HepG2 (cell line): ENCODE data around the gene PPP2R2C.

Experiments used
- CBX5 ChIP-seq: sonication (generic); formaldehyde crosslinking; IDR thresholded peaks from 2 replicates; pipeline ENCODE4 v1.4.0; 2020; ENCODE audit warnings: missing genetic modification reagents, borderline replicate concordance
- CREB1 ChIP-seq, 2 experiments: fragments of 450-650 bp in 1 of 2; IDR thresholded peaks; 2 replicates each; pipeline ENCODE4 v1.6.1; 2016 to 2017; ENCODE audit warnings: control low read depth in 1 of 2, mild to moderate bottlenecking in 1 of 2, missing compliant biosample characterization in 1 of 2, missing genetic modification characterization in 1 of 2
- CREM ChIP-seq, 2 experiments: sonication (generic) in 1 of 2; formaldehyde crosslinking in 1 of 2; IDR thresholded peaks; 2 replicates each; pipeline versions ENCODE4 v1.4.0 to v1.6.1; 2016 to 2020; ENCODE audit warnings: antibody characterized with exemption in 1 of 2, mild to moderate bottlenecking in 1 of 2, missing genetic modification reagents in 1 of 2
- CTCF ChIP-seq: sonication (generic); formaldehyde crosslinking; IDR thresholded peaks from 2 replicates; pipeline ENCODE4 v1.5.0; 2020; ENCODE audit warnings: mild to moderate bottlenecking, missing genetic modification reagents, moderate library complexity
- EZH2 ChIP-seq: conservative IDR thresholded peaks from 2 replicates; pipeline ENCODE4 v1.6.1; 2012; ENCODE audit warnings: mild to moderate bottlenecking, low read depth, low read length, moderate library complexity
- HMGXB4 ChIP-seq, 2 experiments: sonication (generic) in 1 of 2; formaldehyde crosslinking in 1 of 2; IDR thresholded peaks; 2 replicates each; pipeline versions ENCODE4 v1.4.0 to v1.6.1; 2018 to 2020; ENCODE audit warnings: missing genetic modification reagents in 2 of 2, borderline replicate concordance in 1 of 2, low read depth in 1 of 2, mild to moderate bottlenecking in 1 of 2, missing biosample characterization in 1 of 2
- HNRNPH1 ChIP-seq: fragments of 200-400 bp; formaldehyde crosslinking; optimal IDR thresholded peaks from 2 replicates; pipeline ENCODE3; 2017; ENCODE audit warnings: mild to moderate bottlenecking, low read depth, low read length
- MAFG ChIP-seq: sonication (generic); formaldehyde crosslinking; IDR thresholded peaks from 2 replicates; pipeline ENCODE4 v1.5.1; 2020; ENCODE audit warnings: mild to moderate bottlenecking, missing genetic modification reagents
- PLSCR1 ChIP-seq: sonication (generic); formaldehyde crosslinking; IDR thresholded peaks from 2 replicates; pipeline ENCODE4 v1.5.0; 2020; ENCODE audit warnings: missing genetic modification reagents, mild to moderate bottlenecking, borderline replicate concordance
- POLR2AphosphoS5 ChIP-seq: IDR thresholded peaks from 2 replicates; pipeline ENCODE4 v1.6.1; 2012; ENCODE audit warnings: low read depth, low read length
- RBFOX2 ChIP-seq: fragments of 200-400 bp; formaldehyde crosslinking; IDR thresholded peaks from 2 replicates; pipeline ENCODE4 v1.6.1; 2017; ENCODE audit warnings: low read depth, mild to moderate bottlenecking, low read length
- ZBTB33 ChIP-seq: sonication (generic); formaldehyde crosslinking; IDR thresholded peaks from 2 replicates; pipeline ENCODE4 v1.4.0; 2020; ENCODE audit warnings: missing genetic modification reagents
- ZFY ChIP-seq: sonication (generic); formaldehyde crosslinking; IDR thresholded peaks from 2 replicates; pipeline ENCODE4 v1.4.0; 2020; ENCODE audit warnings: missing genetic modification reagents
- ZSCAN30 ChIP-seq: sonication (generic); formaldehyde crosslinking; IDR thresholded peaks from 2 replicates; pipeline ENCODE4 v1.5.0; 2020; ENCODE audit warnings: mild to moderate bottlenecking, missing genetic modification reagents

- TF ChIP-seq HNRNPH1 = no peak
- TF ChIP-seq CREB1 (IDR thresholded peaks at IDR 0.05) = no peak
- no peak for TF ChIP-seq CREB1 (CRISPR knock-in tag; IDR thresholded peaks at IDR 0.05)
- TF ChIP-seq EZH2 = no peak
- no peak for TF ChIP-seq CREM (IDR thresholded peaks at IDR 0.05)
- no peak for TF ChIP-seq CREM (CRISPR knock-in tag; IDR thresholded peaks at IDR 0.05)
- TF ChIP-seq ZSCAN30 = no peak
- no peak for TF ChIP-seq MAFG
- no peak for TF ChIP-seq CBX5 (CRISPR knock-in tag)
- no peak for TF ChIP-seq POLR2AphosphoS5
- TF ChIP-seq CTCF (CRISPR knock-in tag) = no peak
- no peak for TF ChIP-seq ZBTB33 (CRISPR knock-in tag)
- TF ChIP-seq PLSCR1 (CRISPR knock-in tag) = no peak
- TF ChIP-seq HMGXB4 (CRISPR knock-in tag; IDR thresholded peaks at IDR 0.05; ENCODE audit: borderline replicate concordance in 1 of 2, low read depth in 1 of 2) = no peak
- no peak for TF ChIP-seq RBFOX2
- TF ChIP-seq ZFY (CRISPR knock-in tag) = no peak
Measured at GRCh38 chr4:6468376-6468775, 4.0 kb downstream of the PPP2R2C start.
